HG03460 (cell line): ENCODE measurements around the gene NOL4L.

Experiments used
- ATAC-seq: cut with Tn5 transposase; IDR thresholded peaks from one replicate; pipeline ENCODE4 v1.9.1; 2021; ENCODE audit not compliant: unreplicated experiment

Gene NOL4L

DNA sequence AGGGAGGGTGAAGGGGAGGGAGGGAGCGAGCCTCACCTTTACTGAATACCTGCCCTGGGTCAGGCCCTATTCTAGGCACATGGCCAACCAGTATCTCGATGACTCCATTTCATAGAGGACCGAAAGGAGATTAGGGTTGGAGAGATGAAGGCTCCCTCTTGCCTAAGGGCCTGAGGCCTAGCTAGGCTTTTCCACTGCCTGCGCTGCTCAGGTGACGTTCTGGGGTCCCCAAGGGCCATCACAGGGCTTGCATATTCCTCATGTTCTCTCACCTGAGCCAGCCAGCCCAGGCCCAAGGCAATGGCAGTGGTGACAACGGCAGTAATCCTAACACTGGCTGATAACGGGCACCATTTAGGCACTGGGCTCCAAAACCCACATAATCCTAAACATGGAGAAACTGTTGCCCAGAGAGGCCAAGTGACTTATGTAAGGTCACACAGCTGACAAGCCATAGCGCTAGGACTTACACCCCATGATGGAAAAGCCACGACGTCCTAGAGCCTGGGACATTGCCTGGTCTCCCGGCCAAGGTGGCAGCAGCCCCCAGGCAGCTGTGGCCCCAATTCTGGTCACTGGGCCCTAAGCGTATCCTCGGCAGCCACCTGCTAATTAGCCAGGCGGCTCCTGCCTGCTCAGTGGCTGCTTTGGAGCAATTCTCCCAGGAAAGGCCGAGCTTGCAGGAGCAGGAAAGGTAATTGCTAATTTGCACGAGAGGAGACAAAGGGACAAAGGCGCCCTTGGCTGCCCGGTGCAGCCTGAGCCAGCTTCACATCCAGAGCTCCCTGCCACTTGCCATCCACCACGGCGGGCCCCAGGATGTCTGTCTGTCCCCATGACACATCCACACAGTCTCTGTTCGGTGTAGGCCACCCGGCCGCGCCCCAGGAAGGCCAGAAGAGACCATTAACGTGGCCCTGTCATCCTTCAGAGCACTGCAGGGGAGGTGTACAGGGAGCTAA lies 21.5 kb downstream of the NOL4L start:
- no peak for ATAC-seq

DNA sequence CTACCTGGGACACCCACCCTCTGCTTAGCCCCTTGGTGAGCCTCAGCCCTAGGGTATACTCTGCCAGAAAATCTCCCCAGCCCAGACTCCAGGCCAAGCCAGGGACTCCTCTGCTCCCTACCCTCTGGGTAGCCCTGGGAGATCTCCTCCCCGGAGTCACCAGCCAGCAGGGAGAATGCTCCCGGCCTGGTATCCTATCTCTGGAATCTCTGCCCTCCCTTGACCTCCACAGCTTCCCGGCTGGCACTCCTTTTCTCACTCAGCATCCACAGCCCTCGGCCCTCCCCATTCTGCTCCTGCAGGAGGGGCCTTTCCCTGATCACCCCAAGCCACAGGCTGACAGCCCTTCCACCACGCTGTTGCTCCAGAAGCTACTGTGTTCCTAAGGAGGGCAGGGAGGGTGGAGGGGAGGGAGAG lies 22.6 kb downstream of the NOL4L start:
- no peak for ATAC-seq

DNA sequence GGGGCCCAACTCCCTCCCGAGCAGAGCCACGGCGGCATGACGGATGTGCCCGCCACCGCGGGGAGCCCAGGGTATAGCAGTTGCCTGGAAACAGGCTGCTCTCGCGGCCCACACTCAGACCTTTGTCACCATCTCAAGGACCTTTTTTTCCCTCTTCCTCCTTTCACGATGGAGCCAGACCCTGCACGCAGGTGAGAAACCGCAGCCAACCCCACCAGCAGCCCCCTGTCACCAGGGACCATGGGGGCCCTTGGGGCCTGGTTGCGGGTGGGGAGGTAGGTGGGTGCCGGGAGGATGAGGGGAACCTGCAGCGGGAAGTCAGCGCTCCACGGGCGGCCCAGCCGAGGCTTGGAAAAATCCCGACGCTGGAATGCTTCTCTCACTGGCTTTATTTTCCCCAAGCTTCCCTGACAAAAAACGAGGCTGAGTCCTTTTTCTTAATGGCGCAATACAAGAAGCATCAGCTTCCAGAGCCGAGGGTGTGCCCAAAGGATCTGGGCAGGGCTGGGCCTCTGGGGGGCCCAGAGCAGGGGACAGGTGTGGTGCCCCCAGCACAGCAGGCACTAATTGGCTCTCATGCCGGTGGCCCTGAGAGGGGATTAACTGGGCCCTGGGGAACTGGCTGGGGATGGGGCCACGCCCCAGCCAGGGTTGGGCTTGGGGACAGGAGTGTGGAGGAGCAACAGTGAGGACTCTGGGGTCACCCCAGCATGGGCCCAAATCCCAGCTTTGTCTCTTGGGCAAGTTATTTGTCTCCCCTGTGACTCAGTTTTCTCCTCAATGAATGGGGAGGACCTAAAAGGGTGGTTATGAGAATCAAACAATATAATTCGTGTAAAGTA lies 23.9 kb downstream of the NOL4L start:
- no peak for ATAC-seq

DNA sequence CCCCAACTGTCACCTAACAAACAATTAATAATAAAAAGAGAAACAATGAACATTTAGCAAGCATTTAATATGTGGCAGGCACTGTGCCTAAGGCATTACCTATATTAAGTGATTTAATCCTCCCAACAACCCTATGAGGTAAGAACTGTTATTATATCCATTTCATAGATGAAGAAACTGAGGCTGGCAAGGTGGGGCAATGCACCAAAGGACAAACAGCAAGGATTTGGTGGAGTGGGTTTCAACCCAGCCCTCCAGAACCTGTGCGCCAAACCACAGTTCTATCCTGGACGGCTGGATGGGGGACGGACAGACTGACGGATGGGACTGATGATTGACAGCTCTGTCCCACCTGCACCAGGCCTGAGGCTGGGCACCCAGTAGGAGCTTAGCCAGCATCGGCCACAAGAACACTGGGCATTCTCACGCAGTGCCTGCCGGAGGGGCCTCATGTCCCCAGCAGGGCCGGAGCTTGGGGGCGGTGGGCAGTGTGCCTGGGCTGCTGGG lies 24.6 kb downstream of the NOL4L start:
- ATAC-seq, result no peak

DNA sequence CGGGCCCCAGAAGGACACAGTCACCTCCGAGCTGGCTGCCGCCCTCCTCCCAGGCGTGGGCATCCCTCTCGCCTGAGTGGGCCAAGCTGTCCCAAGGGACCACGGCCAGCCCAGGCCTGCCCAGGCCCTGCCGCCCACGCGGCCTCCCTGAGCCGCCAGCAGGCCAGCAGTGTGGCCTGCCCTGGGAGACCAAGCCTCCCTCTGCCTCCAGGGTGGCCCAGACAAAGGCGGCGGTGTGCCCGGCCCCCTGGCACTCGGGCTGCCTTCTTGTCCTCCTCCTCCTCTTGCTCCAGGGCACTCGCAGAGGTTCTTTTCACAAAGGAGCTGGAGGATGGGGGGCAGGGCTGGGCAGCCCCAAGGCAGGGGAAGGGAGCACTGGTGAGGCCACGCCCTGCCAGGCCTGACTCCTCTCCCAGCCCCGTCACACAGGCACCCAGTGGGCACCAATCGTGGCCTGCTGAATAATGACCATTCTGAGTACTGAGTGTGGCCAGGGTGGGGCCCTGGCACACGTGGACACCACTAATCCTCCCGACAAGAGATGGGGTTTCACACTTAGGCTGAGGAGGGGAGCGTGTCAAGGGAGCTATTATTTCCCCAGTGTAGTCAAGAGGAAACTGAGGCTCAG lies 25.3 kb downstream of the NOL4L start:
- no peak for ATAC-seq

DNA sequence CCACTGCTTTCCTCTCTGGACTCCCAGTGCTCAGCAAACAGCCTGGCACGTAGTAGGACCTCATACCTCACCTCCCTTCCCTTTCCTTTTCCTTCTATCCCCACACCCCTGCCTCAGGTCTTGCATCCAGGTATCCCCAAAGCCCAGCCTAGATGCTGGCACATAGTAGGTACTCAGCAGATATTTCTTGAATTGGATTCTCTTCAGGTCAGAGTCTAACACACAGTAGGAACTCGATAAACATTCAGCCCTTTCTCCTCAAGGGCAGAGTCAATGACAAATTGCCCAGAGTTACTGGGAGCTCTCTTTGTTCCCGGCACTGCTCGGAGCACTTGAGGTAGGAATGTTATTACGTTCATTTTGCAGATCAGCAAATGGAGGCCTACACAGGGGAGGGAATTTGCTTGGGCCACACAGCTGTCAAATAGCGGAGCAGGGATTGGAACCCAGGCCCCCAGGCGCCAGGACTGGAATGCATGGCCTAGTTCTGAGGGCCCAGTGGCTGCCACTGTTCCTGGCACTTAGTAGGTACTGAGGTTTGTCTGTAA lies 25.9 kb downstream of the NOL4L start:
- ATAC-seq, result no peak

DNA sequence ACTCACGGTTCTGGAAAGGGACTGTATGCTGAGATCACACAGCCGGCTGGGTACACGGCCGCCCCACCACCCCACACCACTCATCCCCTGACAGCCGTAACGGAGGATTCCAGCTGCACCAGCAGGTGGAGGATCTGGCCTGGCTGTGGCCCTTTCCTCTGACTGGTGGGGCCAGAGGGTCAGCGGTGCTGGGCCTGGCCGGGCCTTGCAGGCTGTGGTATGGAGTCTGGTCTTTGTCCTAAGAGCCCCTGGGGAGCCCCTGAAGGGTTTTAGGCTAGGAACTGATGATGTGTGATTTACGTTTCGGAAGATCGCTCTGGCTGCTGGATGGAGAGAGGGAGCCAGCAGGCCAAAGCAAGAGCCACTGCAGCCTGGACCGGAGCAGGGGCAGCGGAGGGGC lies 26.6 kb downstream of the NOL4L start:
- no peak for ATAC-seq

DNA sequence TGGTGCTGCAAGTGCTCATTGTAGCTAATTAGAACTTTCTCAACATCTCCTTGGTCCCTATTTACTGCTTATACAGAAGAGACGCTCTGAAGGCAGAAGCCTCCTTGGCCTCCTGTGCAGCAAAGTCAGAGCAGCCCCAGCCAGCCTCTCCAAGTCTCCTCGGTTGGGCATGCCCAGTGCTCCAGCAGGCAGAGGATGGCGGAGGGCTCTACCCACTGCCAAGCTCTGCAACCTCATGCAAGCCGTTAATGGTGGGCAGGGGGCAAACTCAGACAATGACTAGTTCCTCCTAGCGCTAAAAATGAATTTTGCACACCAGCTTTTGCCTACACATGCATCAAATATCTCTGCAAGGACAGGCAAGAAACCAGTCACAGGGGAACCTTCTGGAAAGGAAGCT lies 27.8 kb downstream of the NOL4L start:
- no peak for ATAC-seq

DNA sequence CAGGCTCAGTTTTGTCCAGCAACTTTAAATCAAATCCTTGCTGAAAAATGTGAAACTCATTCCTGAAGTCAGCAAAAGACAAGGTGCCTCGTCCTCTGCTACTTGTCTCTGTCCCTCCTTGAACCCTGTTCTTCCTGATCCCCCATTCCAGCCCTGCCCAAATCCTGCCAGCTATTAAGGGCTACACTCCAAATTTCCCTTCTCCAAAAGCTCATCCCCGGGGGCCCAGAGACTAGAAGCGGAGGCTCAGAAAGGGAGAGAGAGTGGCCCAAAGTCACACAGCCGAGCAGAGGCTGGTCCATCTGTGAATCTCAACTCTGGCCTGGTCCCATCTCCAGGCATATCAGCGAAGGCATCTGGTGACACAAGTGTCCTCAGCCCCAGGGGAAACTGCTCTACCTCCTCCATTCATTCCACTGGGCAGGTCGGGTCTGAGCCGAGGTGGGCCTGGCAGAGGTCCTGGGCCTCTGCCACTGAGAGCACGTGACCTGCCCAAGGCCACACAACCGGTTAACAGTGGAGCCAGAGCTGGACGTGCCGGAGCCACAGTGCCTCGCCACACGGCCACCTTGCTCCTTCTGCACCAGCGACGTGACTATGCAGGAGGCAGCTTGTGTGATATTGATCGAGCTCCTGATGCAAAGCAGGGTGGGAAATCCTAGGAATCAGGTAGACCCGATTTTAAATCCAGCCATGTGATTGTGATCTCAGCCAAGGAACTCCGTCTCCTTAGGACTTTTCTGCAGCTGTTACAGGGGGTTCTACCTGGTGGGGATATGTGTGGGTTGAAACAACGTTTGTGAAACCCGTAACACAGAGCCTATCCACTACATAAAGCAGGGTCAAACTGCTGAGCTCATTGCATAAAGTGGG lies 28.6 kb downstream of the NOL4L start:
- no peak for ATAC-seq

DNA sequence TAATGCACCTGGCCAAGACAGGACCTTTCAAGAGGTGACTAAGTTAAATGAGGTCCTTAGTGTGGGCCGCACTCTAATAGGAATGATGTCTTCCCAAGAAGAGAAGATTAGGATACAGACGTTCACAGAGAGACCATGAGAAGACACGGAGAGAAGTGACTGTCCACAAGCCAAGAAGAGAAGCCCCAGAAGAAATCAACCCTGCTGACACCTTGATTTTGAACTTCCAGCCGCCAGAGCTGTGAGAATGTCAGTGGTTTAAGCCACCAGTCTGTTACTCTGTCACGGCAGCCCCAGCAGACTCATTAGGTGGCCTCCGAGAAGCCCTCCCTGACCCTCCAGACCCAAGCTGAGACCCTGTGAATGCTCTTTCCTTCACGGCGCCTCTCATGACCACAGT lies 29.5 kb downstream of the NOL4L start:
- no peak for ATAC-seq

DNA sequence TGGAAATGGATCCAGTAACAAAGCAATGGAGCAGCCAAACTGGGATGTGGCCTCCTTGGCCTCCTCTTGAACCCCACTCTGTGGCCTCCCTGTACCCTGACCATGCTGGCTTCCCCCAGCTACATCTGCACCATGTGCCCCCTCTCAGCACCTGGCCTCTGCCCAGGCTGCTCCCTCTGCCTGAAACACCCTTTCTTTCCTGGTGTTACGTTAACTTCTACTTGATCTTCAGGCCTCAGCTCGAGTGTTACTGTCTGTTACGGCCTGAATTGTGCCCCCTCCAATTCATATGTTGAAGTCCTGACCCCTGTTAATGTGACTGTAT lies 30.2 kb downstream of the NOL4L start:
- ATAC-seq, result no peak

DNA sequence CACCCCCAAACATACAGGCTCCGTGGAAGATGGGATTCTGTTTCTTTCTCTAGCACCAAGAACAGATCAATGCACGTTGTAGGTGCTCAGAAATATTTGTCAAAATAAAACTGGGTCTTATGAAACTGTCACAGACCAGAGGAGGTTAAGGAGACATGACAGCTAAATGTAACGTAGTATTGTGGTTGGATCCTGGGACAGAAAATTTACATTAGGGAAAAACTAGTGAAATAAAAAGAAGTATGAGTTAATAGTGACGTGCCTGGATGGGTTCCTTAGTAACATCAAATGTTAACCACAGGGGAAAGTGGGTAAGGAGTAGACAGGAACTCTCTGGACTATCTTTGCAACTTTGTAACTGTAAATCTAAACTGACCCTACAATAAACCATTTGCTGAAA lies 31.5 kb downstream of the NOL4L start:
- no peak for ATAC-seq

DNA sequence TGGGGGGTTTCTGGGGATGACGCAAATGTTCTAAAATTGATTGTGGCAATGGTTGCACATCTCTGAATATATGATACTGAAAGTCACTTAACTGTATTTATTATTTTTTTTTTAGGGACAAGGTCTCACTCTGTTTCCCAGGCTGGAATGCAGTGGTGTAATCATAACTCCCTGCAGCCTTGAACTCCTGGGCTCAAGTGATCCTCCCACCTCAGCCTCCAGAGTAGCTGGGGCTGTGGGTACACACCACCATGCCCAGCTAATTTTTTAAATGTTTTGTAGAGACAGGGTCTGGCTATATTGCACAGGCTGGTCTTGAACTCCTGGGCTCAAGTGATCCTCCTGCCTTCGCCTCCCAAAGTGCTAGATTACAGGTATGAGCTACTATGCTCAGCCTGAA lies 33.4 kb downstream of the NOL4L start:
- ATAC-seq, result no peak

DNA sequence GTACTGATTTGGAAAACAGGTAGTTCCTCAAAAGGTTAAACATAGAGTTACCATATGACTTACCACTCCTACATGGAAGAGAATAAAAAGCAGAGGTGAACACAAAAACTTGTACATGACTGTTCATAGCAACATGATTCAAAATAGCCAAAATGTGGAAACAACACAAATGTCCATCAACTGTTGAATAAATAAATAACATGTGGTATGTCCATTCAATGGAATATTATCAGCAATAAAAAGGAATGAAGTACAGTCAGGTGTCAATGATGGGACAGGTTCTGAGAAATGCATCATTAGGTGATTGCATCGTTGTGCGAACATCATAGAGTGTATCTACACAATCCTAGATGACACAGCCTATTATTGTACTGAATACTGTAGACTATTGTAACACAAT lies 35.3 kb downstream of the NOL4L start:
- no peak for ATAC-seq

DNA sequence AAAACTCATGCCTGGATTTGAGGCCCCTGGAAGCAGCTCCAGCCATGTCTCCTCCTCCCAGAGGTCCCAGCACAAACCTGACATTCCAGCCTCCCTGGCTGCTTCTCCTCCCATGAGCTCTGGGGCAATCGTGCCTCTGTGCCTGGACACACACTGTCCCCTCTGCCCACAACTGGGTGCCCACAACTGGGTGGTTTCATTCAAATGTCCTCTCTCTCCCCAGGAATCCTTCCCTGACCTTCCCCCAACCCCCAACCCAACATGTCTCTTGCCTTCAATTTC lies 37.4 kb downstream of the NOL4L start:
- ATAC-seq, result no peak

DNA sequence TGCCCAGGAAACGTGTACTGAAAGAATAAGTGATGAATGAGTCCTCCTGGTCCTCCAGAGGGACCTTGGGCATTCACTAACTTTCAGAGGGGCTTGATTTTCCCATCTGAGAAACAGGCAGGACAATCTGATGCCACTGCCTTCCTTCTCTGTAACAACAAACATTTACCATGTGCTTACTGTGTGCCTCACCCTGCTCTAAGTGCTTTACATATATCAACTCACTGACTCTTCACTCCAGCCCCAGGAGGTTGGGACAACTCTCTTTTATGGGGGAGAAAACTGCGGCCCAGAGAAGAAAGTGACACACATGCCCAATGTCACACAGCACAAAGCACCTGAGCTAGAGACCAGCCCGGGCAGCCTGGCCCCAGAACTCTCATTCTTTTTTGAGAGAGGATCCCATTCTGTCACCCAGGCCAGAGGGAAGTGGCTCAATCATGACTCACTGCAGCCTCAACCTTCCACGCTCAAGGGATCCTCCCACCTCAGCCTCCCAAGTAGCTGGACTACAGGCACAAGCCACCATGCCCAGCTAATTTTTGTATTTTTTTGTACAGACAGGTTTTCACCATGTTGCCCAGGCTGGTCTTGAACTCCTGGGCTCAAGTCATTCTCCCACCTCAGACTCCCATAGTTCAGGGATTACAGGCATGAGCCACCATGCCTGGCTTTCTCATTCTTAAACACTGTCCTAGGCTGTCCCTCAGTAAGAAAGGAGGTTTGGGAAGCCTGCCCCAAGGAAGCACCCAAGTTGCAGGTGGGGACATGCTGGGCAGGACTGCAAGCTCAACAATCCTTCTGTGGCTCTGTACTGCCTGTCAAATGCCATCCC lies 38.0 kb downstream of the NOL4L start:
- ATAC-seq, result no peak

DNA sequence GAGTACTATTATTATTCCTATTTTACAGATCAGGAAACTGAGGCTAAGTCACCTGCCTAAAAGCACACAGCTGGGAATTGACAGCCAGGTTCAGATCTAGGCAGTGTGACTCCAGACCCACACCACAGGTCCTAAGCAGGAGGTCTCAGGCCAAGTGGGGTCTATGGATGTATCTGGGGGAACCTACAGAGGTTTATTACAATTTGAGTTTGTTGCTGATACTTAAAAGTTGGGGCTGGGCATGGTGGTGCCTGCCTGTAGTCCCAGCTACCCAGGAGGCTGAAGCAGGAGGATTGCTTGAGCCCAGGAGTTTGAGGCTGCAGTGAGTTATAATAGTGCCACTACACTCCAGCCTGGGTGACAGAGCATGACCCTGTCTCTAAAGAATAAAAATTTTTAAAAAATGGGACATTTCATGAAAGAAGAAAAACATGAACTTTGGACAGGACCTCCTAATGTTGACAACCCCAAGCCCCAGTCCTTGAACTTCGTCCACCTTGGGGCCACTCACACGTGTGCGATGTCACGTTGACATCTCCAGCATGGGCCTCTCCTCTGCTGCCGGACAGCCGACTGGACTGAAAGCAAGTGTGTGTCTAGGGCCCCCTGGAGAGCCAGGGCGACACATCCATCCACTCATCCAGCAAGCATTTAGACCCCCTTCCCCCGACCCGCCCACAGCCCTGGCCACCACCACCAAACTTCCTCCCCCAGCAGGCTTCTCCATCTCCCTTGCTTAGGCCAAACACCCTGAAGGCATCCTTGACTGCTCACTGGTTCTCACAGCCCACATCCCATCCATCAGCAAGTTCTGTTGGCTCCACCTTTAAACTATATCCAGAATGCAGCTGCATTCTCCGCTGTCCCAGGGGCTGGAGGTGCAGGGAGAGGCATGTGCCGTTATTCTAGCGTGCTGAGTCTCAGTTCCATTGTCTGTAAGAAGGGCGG lies 40.0 kb downstream of the NOL4L start:
- no peak for ATAC-seq

DNA sequence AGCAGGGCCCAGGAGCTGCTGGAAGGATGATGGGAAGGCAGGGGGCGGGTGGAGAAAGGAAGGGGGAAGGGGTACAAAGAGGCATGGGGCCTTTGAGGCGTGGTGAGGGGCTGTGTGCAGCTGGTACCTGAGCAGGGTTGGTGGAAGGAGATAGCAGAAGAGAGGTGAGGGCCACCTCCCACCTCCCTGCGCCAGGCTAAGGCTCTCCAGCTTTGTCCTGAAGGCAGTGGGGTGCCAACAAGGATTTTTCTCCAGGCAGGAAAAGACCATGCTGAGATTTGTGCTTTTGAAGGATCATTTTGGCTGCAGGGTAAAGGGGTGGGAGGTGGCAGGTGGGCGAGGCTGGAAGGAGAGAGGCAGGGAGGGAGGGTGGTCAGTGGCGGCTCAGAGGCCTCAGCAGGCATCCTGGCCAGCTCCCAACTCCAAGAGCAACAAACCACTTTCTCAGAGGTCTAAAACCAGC lies 40.8 kb downstream of the NOL4L start:
- ATAC-seq, result no peak
